Suprapubic skin (tissue), 4 donors: Measurements from ENCODE around the gene ADORA1. TPM values are rescaled to one million over a fixed set of nuclear protein-coding genes. Genes with fewer than 3 reads are reported as not detected.
A peak's percentile ranks its signal among the peaks of the same experiment; 100 is the strongest.

Source experiments
- DNase-seq, 2 donors: peaks; one replicate each; pipeline ENCODE4 v3.0.0-alpha.2; 2019; ENCODE audit warnings: low spot score in 2 of 2
- H3K27ac ChIP-seq: fragments of 200-600 bp; sonication (generic); one replicate; pipeline ENCODE4 v1.5.1; 2019
- H3K27me3 ChIP-seq: fragments of 200-600 bp; sonication (generic); one replicate; pipeline ENCODE4 v1.5.1; 2019
- H3K36me3 ChIP-seq: fragments of 200-600 bp; sonication (generic); one replicate; pipeline ENCODE4 v1.5.1; 2019
- H3K4me1 ChIP-seq: fragments of 200-600 bp; sonication (generic); one replicate; pipeline ENCODE4 v1.5.1; 2019
- H3K4me3 ChIP-seq: fragments of 200-600 bp; sonication (generic); one replicate; pipeline ENCODE4 v1.5.1; 2019; ENCODE audit warnings: mild to moderate bottlenecking
- H3K9me3 ChIP-seq: fragments of 200-600 bp; sonication (generic); one replicate; pipeline ENCODE4 v1.5.1; 2019
- CTCF ChIP-seq, 2 donors: fragments of 200-600 bp in 1 of 2; fragments of 450-650 bp in 1 of 2; sonication (generic) in 1 of 2; IDR thresholded peaks; one replicate each; pipeline ENCODE4 v1.5.1; 2016 to 2019; ENCODE audit warnings: antibody characterized with exemption in 2 of 2, mild to moderate bottlenecking in 1 of 2, moderate library complexity in 1 of 2
- EP300 ChIP-seq: sonication (generic); formaldehyde crosslinking; IDR thresholded peaks from one replicate; pipeline ENCODE4 v1.6.1; 2017; ENCODE audit warnings: antibody characterized with exemption
- POLR2A ChIP-seq, 2 donors: fragments of 450-650 bp; IDR thresholded peaks; one replicate each; pipeline ENCODE4 v1.6.1; 2017; ENCODE audit warnings: antibody characterized with exemption in 2 of 2, mild to moderate bottlenecking in 2 of 2, moderate library complexity in 2 of 2
- POLR2AphosphoS5 ChIP-seq, 3 donors: sonication (generic); formaldehyde crosslinking; IDR thresholded peaks; one replicate each; pipeline ENCODE4 v1.6.1; 2017; ENCODE audit warnings: antibody characterized with exemption in 3 of 3
- WGBS: methylation state at CpG from one replicate; pipeline ENCODE4 v1.1.5; 2018; 5-methylcytosine and 5-hydroxymethylcytosine counted together
- total RNA-seq, 4 donors: library from RNA; depleted of rRNA; stranded (reverse); fragments of >200 nt; gene quantifications; one replicate each; pipeline ENCODE4 v1.1.0, GENCODE V29; 2016

ADORA1 gene
- total RNA-seq, 4 donors from 2014 or later, result 3.4 to 8.2 (median 5.6) TPM

- Histone ChIP-seq H3K27ac (no peak overlapping the region), H3K36me3 (no peaks in the 10 kb centered on the region), H3K4me3 (no peak overlapping the region), H3K4me1 (no peaks in the 10 kb centered on the region), H3K9me3 (no peaks in the 10 kb centered on the region), H3K27me3 (no peaks in the 10 kb centered on the region)
- 57% methylated on average over 2 of the region's 5 CpGs for WGBS
- no peak for TF ChIP-seq CTCF (IDR thresholded peaks at IDR 0.05)
- no peak for TF ChIP-seq POLR2A (IDR thresholded peaks at IDR 0.05)
- no peak for TF ChIP-seq EP300
- TF ChIP-seq POLR2AphosphoS5 (IDR thresholded peaks at IDR 0.05), result no peak
- DNase-seq, result no peak
These were observed 13.4 kb downstream of the ADORA1 start for GRCh38 chr1:203140743-203141520.

DNA sequence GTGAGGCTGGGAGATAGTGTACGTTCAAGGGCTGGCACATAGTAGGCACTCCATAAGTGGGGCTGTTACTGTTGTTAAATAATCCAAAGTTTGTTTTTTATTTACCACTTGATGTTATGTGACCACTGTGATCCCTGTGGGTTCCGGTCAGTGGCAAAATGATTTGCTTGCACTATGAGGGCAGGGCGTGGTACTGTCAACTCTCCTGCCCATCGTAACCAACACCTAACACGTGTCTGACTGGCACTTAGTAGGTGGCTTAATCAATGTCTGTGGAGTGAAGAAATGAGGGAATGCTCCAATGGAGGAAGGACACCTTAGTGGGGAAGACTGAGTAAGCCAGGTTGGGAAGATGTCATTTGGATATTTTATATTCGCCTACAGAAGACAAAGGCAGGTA, 14.6 kb downstream of the ADORA1 start:
- no peaks in the 10 kb centered on the region for H3K27me3 ChIP-seq
- TF ChIP-seq EP300 (no peak), CTCF (IDR thresholded peaks at IDR 0.05) (no peak), POLR2AphosphoS5 (IDR thresholded peaks at IDR 0.05) (no peak), POLR2A (IDR thresholded peaks at IDR 0.05) (no peak)
- WGBS, result 92% methylated on average over 6 of the region's 6 CpGs
- DNase-seq, result no peak
- no peak overlapping the region for H3K27ac ChIP-seq
- no peaks in the 10 kb centered on the region for H3K36me3 ChIP-seq
- H3K4me3 ChIP-seq, result no peak overlapping the region
- H3K9me3 ChIP-seq, result no peaks in the 10 kb centered on the region
- H3K4me1 ChIP-seq, result no peaks in the 10 kb centered on the region

GRCh38 chr1:203142684-203143408, 15.3 kb downstream of the ADORA1 start:
- 76% methylated on average over 5 of the region's 5 CpGs for WGBS
- DNase-seq, result no peak
- no peaks in the 10 kb centered on the region for H3K36me3 ChIP-seq
- no peaks in the 10 kb centered on the region for H3K4me1 ChIP-seq
- no peaks in the 10 kb centered on the region for H3K27me3 ChIP-seq
- no peak for TF ChIP-seq CTCF (IDR thresholded peaks at IDR 0.05)
- H3K9me3 ChIP-seq, result no peaks in the 10 kb centered on the region
- no peak overlapping the region for H3K27ac ChIP-seq
- no peak overlapping the region for H3K4me3 ChIP-seq

DNA sequence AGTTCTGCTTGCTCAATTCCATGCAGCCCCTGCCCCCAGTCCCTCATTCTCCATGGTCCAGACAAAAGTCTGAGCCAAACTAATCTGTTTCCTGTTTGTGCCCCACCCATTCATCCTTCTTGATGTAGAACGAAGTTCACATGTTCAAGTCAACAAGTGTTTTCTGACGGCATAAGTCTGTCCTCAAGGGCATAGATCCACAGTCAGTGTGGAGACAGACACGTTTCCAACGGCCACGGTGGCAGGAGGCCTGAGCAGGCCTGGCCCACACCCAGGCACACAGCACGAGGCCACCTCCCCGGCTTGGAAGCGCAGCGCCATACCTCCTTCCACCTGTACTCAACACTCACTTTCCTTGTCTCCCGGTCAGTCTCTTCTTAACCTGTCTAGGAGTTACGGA, 16.1 kb downstream of the ADORA1 start:
- Histone ChIP-seq H3K27ac (no peak overlapping the region), H3K4me1 (no peaks in the 10 kb centered on the region), H3K27me3 (no peaks in the 10 kb centered on the region), H3K36me3 (no peaks in the 10 kb centered on the region), H3K4me3 (no peak overlapping the region), H3K9me3 (no peaks in the 10 kb centered on the region)
- WGBS, result 62% methylated on average over 11 of the region's 11 CpGs
- DNase-seq, result no peak
- TF ChIP-seq EP300 (no peak), POLR2AphosphoS5 (IDR thresholded peaks at IDR 0.05) (no peak), POLR2A (IDR thresholded peaks at IDR 0.05) (no peak), CTCF (IDR thresholded peaks at IDR 0.05) (no peak)

- peak overlapping the region; percentile 31 for H3K27ac ChIP-seq
- DNase-seq, result no peak
- no peaks in the 10 kb centered on the region for H3K27me3 ChIP-seq
- H3K4me1 ChIP-seq, result no peaks in the 10 kb centered on the region
- H3K9me3 ChIP-seq, result no peaks in the 10 kb centered on the region
- H3K36me3 ChIP-seq, result no peaks in the 10 kb centered on the region
- no peak for TF ChIP-seq POLR2A (IDR thresholded peaks at IDR 0.05)
- no peak for TF ChIP-seq POLR2AphosphoS5 (IDR thresholded peaks at IDR 0.05)
- TF ChIP-seq CTCF (IDR thresholded peaks at IDR 0.05), result no peak
- no peak for TF ChIP-seq EP300
- H3K4me3 ChIP-seq, result no peak overlapping the region
- WGBS, result 42% methylated on average over 6 of the region's 6 CpGs
These were observed 17.1 kb downstream of the ADORA1 start for GRCh38 chr1:203144661-203145060.
